Loucy (cell line): Measurements from ENCODE around the gene PKHD1.

Experiments used
- H2AFZ ChIP-seq: fragments of 200-600 bp; sonication (generic); 2 replicates; pipeline ENCODE4 v1.6.0; 2016; ENCODE audit warnings: antibody characterized with exemption, mild to moderate bottlenecking, low read length, moderate library complexity
- H3F3A ChIP-seq: fragments of 200-600 bp; 2 replicates; pipeline ENCODE4 v1.6.0; 2016; ENCODE audit warnings: antibody characterized with exemption, low read depth, mild to moderate bottlenecking
- H3K27me3 ChIP-seq: fragments of 200-600 bp; sonication (generic); 2 replicates; pipeline ENCODE4 v1.6.1; 2014; ENCODE audit warnings: low read length, mild to moderate bottlenecking; ENCODE audit not compliant: insufficient read depth, poor library complexity, severe bottlenecking
- H3K36me3 ChIP-seq: fragments of 200-600 bp; sonication (generic); 2 replicates; pipeline ENCODE4 v1.6.1; 2016; ENCODE audit warnings: low read length; ENCODE audit not compliant: insufficient read depth
- H3K4me1 ChIP-seq: fragments of 200-600 bp; sonication (generic); 2 replicates; pipeline ENCODE4 v1.5.1; 2014; ENCODE audit warnings: low read length, mild to moderate bottlenecking; ENCODE audit not compliant: insufficient read depth, poor library complexity, severe bottlenecking
- H3K4me2 ChIP-seq: fragments of 200-600 bp; sonication (generic); 2 replicates; pipeline ENCODE4 v1.6.0; 2014; ENCODE audit warnings: antibody characterized with exemption, low read length, low read depth, mild to moderate bottlenecking; ENCODE audit not compliant: poor library complexity, severe bottlenecking
- H3K4me3 ChIP-seq: fragments of 200-600 bp; sonication (generic); 2 replicates; pipeline ENCODE4 v1.5.1; 2014; ENCODE audit warnings: low read length, mild to moderate bottlenecking, mixed read lengths; ENCODE audit not compliant: poor library complexity, severe bottlenecking
- H3K79me2 ChIP-seq: fragments of 200-600 bp; sonication (generic); 2 replicates; pipeline ENCODE4 v1.6.1; 2014; ENCODE audit warnings: low read length; ENCODE audit not compliant: insufficient read depth
- H3K9ac ChIP-seq: fragments of 200-600 bp; sonication (generic); 2 replicates; pipeline ENCODE4 v1.6.0; 2014; ENCODE audit warnings: mild to moderate bottlenecking, low read depth, low read length, moderate library complexity; ENCODE audit not compliant: poor library complexity, severe bottlenecking
- H3K9me2 ChIP-seq: fragments of 200-600 bp; sonication (generic); replicated peaks from 2 replicates; pipeline ENCODE4 v1.6.1; 2016; ENCODE audit warnings: low read depth, low read length, mixed read lengths
- H3K9me3 ChIP-seq: fragments of 200-600 bp; sonication (generic); 2 replicates; pipeline ENCODE4 v1.6.1; 2014; ENCODE audit warnings: mild to moderate bottlenecking, antibody characterized with exemption, low read length, low read depth; ENCODE audit not compliant: insufficient read depth
- H4K20me1 ChIP-seq: fragments of 200-600 bp; sonication (generic); 2 replicates; pipeline ENCODE4 v1.6.0; 2014; ENCODE audit warnings: antibody characterized with exemption, low read length, mild to moderate bottlenecking; ENCODE audit not compliant: insufficient read depth, poor library complexity, severe bottlenecking
- EZH2phosphoT487 ChIP-seq: fragments of 200-600 bp; IDR thresholded peaks from 2 replicates; pipeline ENCODE4 v1.6.1; 2018; ENCODE audit warnings: antibody characterized with exemption, mild to moderate bottlenecking, moderate library complexity, borderline replicate concordance
- TF ChIP-seq, protein P1 (sequence below): fragments of 200-600 bp; sonication (generic); conservative IDR thresholded peaks from 2 replicates; pipeline ENCODE4 v1.5.1; 2014; ENCODE audit warnings: mild to moderate bottlenecking, antibody characterized with exemption, low read length

PKHD1 gene

DNA sequence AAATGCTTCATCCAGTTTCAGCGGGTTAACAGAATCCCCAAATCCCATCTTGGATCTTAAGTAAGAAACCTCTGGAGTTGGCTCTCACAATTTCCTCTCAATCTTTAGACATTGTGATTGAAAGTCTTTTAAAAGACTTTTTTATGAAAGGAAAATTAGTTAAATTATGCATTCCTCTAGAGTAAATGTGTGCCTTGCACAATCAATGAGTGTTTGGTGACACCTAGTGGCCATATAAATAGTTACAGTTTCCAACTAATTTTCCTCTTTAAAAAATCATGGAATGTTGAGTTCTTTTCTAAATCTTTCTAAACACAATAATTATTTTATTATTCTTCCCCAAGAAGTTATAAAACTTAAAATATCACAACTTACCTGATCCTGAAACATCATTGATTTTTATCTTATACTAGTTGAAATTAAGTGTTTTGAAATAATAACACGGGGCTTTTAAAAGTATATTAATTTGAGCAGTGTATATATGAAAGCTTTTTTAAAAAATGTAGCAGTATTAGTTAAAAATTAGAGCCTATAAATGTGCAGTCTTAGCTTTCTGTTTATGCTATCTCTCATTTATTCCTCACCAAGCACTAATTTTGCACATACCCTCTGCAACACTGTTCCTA, 66.4 kb downstream of the PKHD1 start:
- TF ChIP-seq, protein P1, sequence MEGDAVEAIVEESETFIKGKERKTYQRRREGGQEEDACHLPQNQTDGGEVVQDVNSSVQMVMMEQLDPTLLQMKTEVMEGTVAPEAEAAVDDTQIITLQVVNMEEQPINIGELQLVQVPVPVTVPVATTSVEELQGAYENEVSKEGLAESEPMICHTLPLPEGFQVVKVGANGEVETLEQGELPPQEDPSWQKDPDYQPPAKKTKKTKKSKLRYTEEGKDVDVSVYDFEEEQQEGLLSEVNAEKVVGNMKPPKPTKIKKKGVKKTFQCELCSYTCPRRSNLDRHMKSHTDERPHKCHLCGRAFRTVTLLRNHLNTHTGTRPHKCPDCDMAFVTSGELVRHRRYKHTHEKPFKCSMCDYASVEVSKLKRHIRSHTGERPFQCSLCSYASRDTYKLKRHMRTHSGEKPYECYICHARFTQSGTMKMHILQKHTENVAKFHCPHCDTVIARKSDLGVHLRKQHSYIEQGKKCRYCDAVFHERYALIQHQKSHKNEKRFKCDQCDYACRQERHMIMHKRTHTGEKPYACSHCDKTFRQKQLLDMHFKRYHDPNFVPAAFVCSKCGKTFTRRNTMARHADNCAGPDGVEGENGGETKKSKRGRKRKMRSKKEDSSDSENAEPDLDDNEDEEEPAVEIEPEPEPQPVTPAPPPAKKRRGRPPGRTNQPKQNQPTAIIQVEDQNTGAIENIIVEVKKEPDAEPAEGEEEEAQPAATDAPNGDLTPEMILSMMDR = peak; percentile 95
- TF ChIP-seq EZH2phosphoT487 = no peak

DNA sequence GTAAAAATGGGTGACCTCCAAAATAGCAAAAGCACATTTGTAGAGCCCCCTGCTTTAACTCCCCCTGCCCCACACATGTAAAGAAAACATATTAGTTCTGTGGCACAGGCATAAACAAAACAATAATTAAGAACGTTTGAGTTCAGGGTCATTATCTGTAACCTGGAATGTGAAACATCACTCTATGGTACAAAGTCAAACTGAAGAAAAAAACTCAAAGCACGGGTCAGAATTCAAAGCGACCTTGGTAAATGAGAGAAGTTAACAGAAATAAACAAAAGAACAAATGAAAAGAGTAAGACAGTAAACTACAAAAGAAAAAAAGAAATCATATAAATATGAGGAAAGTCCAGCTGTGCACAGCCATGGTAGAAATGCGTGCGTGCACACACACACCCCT, 67.5 kb downstream of the PKHD1 start:
- H2AFZ ChIP-seq = no peak overlapping the region

More for the DNA sequence above, 66.4 kb downstream of the PKHD1 start:
- Histone ChIP-seq H3K9ac (no peak overlapping the region), H3K9me2 (no peaks in the 10 kb centered on the region), H3K79me2 (no peaks in the 10 kb centered on the region), H2AFZ (no peak overlapping the region), H3F3A (no peaks in the 10 kb centered on the region), H3K4me1 (no peaks in the 10 kb centered on the region), H3K27me3 (no peaks in the 10 kb centered on the region), H4K20me1 (no peaks in the 10 kb centered on the region), H3K36me3 (no peaks in the 10 kb centered on the region), H3K4me3 (no peak overlapping the region), H3K9me3 (no peaks in the 10 kb centered on the region), H3K4me2 (no peak overlapping the region)

DNA sequence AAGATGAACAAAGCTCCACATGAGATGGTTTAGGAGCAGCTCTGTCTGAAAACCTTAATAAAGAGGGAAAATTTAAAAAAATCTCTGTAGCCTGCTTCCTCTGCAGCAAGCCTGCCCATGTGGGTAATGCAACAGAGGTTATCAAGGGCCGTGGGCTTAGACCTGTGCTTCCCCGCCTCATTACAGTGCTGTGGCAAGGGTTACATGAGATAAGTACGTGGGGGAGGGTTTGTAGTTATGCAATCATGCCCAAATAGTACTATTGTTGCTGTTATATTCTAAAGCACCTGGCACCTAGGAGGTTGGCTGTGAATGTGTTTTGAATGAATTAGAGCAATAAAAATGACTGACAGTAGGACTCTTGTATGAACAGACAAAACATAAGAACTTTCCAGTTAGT, 68.3 kb downstream of the PKHD1 start:
- Histone ChIP-seq H3K4me1 (no peaks in the 10 kb centered on the region), H3K9me2 (no peaks in the 10 kb centered on the region), H3K4me3 (no peak overlapping the region), H3F3A (no peaks in the 10 kb centered on the region), H3K27me3 (no peaks in the 10 kb centered on the region), H3K79me2 (no peaks in the 10 kb centered on the region), H3K36me3 (no peaks in the 10 kb centered on the region), H3K4me2 (no peak overlapping the region), H3K9me3 (no peaks in the 10 kb centered on the region), H3K9ac (no peak overlapping the region), H2AFZ (no peak overlapping the region), H4K20me1 (no peaks in the 10 kb centered on the region)
- TF ChIP-seq, protein P1 = no peak
- TF ChIP-seq EZH2phosphoT487 = no peak

More for the DNA sequence above, 67.5 kb downstream of the PKHD1 start:
- H3K9ac ChIP-seq = no peak overlapping the region
- H4K20me1 ChIP-seq = no peaks in the 10 kb centered on the region
- no peaks in the 10 kb centered on the region for H3K79me2 ChIP-seq
- TF ChIP-seq, protein P1 = no peak
- TF ChIP-seq EZH2phosphoT487 = no peak
- no peaks in the 10 kb centered on the region for H3K9me3 ChIP-seq
- H3K36me3 ChIP-seq = no peaks in the 10 kb centered on the region
- H3K4me1 ChIP-seq = no peaks in the 10 kb centered on the region
- no peak overlapping the region for H3K4me3 ChIP-seq
- no peaks in the 10 kb centered on the region for H3K9me2 ChIP-seq
- H3K4me2 ChIP-seq = no peak overlapping the region
- no peaks in the 10 kb centered on the region for H3F3A ChIP-seq
- H3K27me3 ChIP-seq = no peaks in the 10 kb centered on the region
